Activated CD4-positive, alpha-beta memory T cell treated with anti-CD3 and anti-CD28 coated beads, Interleukin-2, amount 10 ng/mL, durations not matched to agents 7 days and 5 days (primary cell): ENCODE results near the gene DNAAF9. TPM values are rescaled to one million over a fixed set of nuclear protein-coding genes. Genes with fewer than 3 reads are reported as not detected.

Experiments used
- total RNA-seq, 2 experiments: library from RNA; stranded (reverse); gene quantifications; one replicate each; pipeline ENCODE4 v1.2.3, GENCODE V29; 2021

The DNAAF9 gene
- total RNA-seq, 2 experiments from 2014 or later: 3.5 to 3.9 TPM

Other genes starting within 250 kb of the DNAAF9 start
- gene FASTKD5, start 247.8 kb downstream of the DNAAF9 start, total RNA-seq: 10 to 100 TPM; 20.1 to 20.8 TPM
- 10 to 100 TPM in 1 of 2 experiments, 1 to 10 TPM in 1; 8.4 to 10.7 TPM for gene UBOX5, start 247.8 kb downstream of the DNAAF9 start, total RNA-seq
- 1 to 10 TPM in 1 of 2 experiments, under 1 TPM in 1; 0.90 to 1.0 TPM for gene LZTS3, start 234.1 kb downstream of the DNAAF9 start, total RNA-seq
- gene DDRGK1, start 203.0 kb downstream of the DNAAF9 start, total RNA-seq: 10 to 100 TPM; 66.6 to 68.3 TPM
- gene ITPA, start 198.2 kb downstream of the DNAAF9 start, total RNA-seq: 10 to 100 TPM; 42.3 to 49.2 TPM
- 1 to 10 TPM; 1.6 to 1.8 TPM for gene SLC4A11, start 168.5 kb downstream of the DNAAF9 start, total RNA-seq
- gene ATRN, start 63.3 kb upstream of the DNAAF9 start, total RNA-seq: 1 to 10 TPM; 7.8 to 8.1 TPM